AG04449 (cell line): Measurements from ENCODE around the gene B4GALT4.

ENCODE experiments used
- CTCF ChIA-PET: fragments of 350-600 bp; formaldehyde crosslinking; extraction: SDS; loops from one replicate; lab custom pipeline; 2021; ENCODE audit warnings: antibody characterized with exemption; lab: Yijun Ruan, JAX
- POLR2A ChIA-PET: fragments of 400-600, 350-600 bp; formaldehyde crosslinking; extraction: SDS; loops from one replicate; lab custom pipeline; 2020; ENCODE audit warnings: antibody characterized with exemption, inconsistent platforms; lab: Yijun Ruan, JAX
- DNase-seq: peaks from one replicate; pipeline ENCODE4 v3.0.0-alpha.2; 2010; ENCODE audit warnings: low read depth, low spot score
- H3K4me3 ChIP-seq: 2 replicates; pipeline ENCODE4 v1.5.1; 2011; ENCODE audit warnings: low read depth, mild to moderate bottlenecking, control low read depth, low read length
- TF ChIP-seq, protein P1 (sequence below): IDR thresholded peaks from one replicate; pipeline ENCODE4 v1.5.1; 2011; ENCODE audit warnings: mild to moderate bottlenecking, moderate library complexity, low read length, control low read depth, inconsistent platforms; ENCODE audit not compliant: insufficient read depth; ENCODE audit errors: missing control alignments

B4GALT4 gene

DNA sequence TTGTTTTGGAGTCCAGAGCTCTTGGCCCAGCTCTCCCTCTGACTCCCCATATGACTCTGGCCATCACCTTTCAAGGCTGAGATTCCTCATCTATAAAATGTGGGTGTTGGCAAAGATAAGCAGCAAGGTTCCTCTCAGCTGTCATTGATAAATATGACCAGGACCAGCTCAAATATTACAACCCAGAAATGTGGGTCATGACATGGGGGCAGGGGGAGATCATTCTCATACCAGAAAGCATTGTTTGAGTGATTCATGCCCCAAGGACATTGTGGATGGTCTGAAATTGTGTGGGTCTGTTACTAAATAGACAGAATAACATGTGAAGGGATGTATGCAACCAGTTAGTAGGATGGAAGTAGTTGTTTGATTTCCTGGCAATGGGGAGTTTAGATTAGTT is 53.4 kb downstream of the B4GALT4 start:
- H3K4me3 ChIP-seq: no peak overlapping the region
- TF ChIP-seq, protein P1, sequence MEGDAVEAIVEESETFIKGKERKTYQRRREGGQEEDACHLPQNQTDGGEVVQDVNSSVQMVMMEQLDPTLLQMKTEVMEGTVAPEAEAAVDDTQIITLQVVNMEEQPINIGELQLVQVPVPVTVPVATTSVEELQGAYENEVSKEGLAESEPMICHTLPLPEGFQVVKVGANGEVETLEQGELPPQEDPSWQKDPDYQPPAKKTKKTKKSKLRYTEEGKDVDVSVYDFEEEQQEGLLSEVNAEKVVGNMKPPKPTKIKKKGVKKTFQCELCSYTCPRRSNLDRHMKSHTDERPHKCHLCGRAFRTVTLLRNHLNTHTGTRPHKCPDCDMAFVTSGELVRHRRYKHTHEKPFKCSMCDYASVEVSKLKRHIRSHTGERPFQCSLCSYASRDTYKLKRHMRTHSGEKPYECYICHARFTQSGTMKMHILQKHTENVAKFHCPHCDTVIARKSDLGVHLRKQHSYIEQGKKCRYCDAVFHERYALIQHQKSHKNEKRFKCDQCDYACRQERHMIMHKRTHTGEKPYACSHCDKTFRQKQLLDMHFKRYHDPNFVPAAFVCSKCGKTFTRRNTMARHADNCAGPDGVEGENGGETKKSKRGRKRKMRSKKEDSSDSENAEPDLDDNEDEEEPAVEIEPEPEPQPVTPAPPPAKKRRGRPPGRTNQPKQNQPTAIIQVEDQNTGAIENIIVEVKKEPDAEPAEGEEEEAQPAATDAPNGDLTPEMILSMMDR: no peak
- ChIA-PET CTCF (interaction anchor here (1.4 kb wide), 1 partner anchor 35 kb away, joined by 4 read pairs; no protein-coding TSS in a partner anchor), POLR2A (no interaction called here)
- DNase-seq: no peak

DNA sequence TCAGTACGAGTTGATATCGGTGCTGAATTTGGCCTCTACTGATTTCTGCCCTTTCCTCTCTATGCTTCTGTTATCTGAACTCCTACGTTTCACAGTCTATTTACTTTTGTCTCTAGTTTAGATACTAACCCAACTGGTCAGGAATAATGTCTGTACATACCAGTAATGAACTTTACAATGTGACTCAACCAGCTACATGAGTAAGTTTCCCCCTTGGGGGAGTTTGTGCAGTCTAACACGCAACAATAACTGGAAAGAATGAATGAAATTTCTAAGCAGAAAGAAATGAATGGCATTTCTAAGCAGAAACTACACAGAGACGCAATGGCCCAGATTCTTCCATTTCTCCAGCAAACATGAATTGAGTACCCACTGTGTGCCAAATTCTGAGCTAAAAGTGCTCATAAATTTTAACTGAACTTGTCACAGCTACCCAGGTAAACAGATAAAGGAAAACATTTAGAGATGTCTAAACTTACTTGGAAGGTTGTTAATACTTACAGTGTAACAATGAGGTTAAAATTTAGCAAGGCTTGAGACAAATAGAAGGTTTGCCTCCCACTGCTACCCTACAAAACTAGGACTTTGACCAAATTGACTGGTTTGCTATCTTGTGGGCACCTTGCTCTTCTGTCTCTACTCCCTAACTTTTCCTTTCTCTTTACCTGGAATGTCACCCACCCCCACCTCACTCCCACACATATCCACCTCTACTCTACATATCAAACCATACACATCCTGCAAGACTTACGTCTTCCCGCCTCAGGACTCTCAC is 55.7 kb downstream of the B4GALT4 start:
- ChIA-PET POLR2A (interaction anchor here (1.6 kb wide), 1 partner anchor 56 kb away, joined by 6 read pairs; the partner anchor contains the start of gene B4GALT4), CTCF (interaction anchor here (1.1 kb wide), 1 partner anchor 56 kb away, joined by 3 read pairs; no protein-coding TSS in a partner anchor)
- peak; percentile 82 for DNase-seq

DNA sequence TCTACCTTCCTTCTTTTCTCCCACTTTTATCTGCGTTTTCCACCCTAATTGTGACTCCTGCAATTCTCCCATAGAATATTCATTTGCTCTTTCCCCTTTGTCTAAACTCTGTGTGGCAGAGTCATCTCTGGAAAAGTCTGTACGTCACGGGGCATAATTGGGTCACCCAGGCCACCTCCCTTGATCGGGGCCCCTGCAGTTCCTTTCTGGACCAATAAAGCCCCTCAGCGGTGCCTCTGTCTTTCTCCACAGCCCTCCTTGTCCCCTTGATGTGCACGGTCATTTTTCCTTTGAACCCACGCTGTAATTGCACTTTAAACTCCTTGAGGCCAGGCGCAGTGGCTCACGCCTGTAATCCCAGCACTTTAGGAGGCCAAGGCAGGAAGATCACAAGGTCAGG is 56.6 kb downstream of the B4GALT4 start:
- no peak for DNase-seq
- ChIA-PET CTCF (interaction anchor here (2.4 kb wide), 1 partner anchor 57 kb away, joined by 8 read pairs; no protein-coding TSS in a partner anchor), POLR2A (interaction anchor here (1.6 kb wide), 1 partner anchor 57 kb away, joined by 6 read pairs; the partner anchor contains the start of gene B4GALT4)
- TF ChIP-seq, protein P1: no peak
- H3K4me3 ChIP-seq: no peak overlapping the region

More for the DNA sequence above, 55.7 kb downstream of the B4GALT4 start:
- H3K4me3 ChIP-seq: no peak overlapping the region
- TF ChIP-seq, protein P1: no peak

DNA sequence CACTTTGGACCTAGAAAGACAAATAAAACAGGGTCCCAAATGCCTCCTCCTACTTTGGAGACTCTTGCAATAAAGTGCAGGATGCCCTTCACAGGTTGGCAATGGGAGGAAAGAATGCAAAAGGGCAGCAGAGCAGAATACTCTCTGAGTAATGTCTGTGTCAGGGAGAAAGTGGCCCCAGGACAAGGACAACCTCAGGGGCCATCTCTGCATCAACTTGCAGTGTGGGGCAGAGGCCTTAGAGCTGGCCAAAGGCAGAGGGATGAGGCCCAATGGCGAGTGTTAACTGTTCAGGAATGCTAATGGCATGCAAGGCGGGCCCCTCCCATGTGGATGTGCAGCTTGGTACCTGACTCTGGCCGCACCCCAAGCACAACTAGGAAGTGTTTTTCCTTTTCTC is 58.9 kb downstream of the B4GALT4 start:
- H3K4me3 ChIP-seq: no peak overlapping the region
- ChIA-PET CTCF (interaction anchor here (1.4 to 2.4 kb wide), 3 partner anchors 10 to 60 kb away, joined by 3 to 8 read pairs (median 3); partner anchors contain the start of gene B4GALT4), POLR2A (interaction anchor here (0.5 to 0.6 kb wide), 2 partner anchors 40 to 1674 kb away, joined by 3 read pairs; no protein-coding TSS in a partner anchor)
- TF ChIP-seq, protein P1: no peak
- DNase-seq: no peak

DNA sequence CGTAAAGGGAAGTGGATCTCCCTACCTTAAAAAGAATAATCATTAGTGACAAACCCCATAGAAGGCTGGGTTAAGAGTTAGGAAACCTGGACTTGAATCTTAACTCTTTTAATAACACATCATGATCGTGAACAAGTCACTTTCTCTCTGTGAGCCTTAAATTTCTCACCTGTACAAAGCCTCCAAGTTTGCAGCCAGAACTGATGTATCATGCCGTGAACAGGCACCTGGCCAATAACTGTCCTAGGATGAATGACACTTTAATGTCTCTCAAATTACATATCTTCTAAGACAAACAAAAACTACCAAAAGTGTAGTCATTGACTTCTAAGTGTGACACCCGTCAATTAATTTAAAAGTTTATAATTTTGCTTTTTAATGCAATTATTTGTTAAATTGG is 63.4 kb downstream of the B4GALT4 start:
- ChIA-PET POLR2A (no interaction called here), CTCF (interaction anchor here (1.0 kb wide), 1 partner anchor 64 kb away, joined by 3 read pairs; the partner anchor contains the start of gene B4GALT4)
- TF ChIP-seq, protein P1: no peak
- no peak for DNase-seq
- H3K4me3 ChIP-seq: no peak overlapping the region

DNA sequence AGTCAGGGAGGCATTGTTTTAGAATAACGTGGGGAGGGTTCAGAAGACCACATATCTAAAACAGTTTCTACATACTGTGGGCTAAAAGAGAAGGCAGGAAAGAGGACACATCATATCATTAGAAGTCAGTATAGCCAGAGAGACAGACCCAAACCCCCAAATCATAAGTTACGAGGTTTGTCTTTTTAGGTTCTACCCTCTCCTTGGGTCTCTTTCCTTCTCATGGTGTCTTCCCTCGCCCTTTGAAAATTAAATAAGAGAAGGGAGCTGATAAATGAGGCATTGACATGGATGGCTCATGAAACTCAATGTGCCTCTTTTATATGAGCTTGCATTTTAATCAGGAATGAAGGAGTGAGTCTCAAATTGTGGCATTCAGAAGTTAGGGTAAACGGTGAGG is 63.9 kb downstream of the B4GALT4 start:
- ChIA-PET POLR2A (no interaction called here), CTCF (interaction anchor here (1.0 kb wide), 1 partner anchor 64 kb away, joined by 3 read pairs; the partner anchor contains the start of gene B4GALT4)
- TF ChIP-seq, protein P1: no peak
- DNase-seq: no peak
- no peak overlapping the region for H3K4me3 ChIP-seq
